Measurements from ENCODE around the gene S1PR1.

Gene S1PR1

GRCh38 chr1:101250222-101250621 lies 13.4 kb downstream of the S1PR1 start:
- no peak for DNase-seq

DNA sequence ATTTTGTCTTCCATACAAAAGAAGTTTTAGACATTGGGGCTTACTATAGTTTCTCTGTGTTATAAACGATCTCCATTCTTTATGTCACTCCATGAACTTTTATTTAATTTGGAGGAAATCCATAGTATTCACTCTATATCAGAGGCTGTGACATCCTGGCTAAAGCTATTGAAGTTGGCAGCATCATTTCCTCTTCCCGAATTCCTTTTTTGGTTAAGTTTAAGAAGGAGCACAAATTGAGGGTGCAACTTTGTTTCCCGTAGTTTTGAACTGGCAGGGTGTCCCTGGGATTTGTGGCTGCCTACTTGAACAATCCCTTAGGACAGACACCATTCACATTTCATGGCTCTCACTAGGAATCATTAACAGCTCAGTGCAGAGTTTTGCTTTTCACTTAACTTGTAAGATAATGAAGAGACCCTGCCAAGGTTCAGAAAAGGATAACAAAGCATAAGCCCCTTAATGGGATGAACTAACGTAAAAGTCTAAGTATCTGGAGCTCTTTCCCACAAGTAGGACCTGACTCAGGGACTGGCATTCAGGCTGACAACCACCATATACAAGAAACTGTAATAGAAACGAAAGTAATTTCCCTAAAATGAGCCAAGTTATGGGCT lies 13.9 kb downstream of the S1PR1 start:
- DNase-seq, result no peak

- DNase-seq, result no peak
These were observed 14.7 kb downstream of the S1PR1 start for GRCh38 chr1:101251504-101251903.

DNA sequence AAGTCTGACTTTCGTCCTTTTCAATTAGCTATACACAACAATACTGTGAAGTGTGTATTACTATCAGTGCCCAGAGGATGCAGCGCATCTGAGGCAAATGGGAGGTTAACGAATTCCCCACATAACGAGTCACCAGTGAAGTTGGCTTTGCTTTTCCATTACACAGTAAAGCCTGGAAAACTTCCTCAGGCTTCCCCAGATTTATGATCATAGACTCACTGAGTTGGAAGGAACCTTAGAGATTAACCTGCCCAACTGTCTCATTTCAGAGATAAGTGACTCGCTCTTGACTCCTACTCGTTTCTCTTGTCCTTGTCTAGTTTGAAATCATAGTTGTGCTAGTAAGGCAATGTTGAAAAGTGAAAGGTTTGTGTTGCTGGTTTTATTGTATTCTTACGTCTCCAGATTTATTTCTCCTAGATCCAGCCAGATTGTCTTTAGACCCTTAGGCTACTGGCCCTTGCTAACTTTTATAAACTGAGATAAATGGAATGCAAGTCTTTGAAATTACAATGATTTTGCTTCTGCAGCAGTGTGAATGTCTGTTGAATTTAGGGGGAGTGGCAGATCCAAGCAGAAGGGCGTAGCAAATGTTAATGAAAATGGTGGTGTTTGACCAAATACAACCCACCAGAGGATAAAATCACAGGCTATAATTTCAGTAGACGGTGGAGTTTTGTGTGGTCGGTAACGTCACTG lies 17.3 kb downstream of the S1PR1 start:
- peak; percentile 81 for DNase-seq

GRCh38 chr1:101257500-101258325 lies 20.9 kb downstream of the S1PR1 start:
- DNase-seq, result peak; percentile 58

DNA sequence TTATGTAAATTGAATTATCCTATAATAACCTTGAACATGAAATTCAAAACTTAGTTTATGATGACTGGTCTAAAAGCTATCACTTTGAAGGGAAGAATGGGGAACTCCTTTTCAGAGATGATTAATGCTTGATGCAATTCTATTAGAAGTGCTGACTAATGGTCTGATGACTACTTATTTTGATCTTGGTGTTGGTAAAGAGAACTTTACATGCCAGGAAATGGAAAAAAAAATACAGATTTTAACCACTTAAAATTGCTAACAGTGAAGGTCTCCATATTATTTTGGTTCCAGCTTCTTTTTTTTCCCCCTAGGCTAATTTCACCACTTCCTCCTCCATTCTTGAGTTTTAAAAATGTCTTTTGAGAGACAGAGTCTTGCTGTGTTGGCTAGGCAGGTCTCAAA lies 22.9 kb downstream of the S1PR1 start:
- DNase-seq, result peak; percentile 81

GRCh38 chr1:101260556-101261350 lies 23.9 kb downstream of the S1PR1 start:
- DNase-seq, result peak; percentile 47

GRCh38 chr1:101261623-101262022 lies 24.8 kb downstream of the S1PR1 start:
- DNase-seq, result no peak

- no peak for DNase-seq
These were observed 25.2 kb downstream of the S1PR1 start for GRCh38 chr1:101262060-101262459.

- DNase-seq, result no peak
These were observed 26.0 kb downstream of the S1PR1 start for GRCh38 chr1:101262630-101263348.

DNA sequence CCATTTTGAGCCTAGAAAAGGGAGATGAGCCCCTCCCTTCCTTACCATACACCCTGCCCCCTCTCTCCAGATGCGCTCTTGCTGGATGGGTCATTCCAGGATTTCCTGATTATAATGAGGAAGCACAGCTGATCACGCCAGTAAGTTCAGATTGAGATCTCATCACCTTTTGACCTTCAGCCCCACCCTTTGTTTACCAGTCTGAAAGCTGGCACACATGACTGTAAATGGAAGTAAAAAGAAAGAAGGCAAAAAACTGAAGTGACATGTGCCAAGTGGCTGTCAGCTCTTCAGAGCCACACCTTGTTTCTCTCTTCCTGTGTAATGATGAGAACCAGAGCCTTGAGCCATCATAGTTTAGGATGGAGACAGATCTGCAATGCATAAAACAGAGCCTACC lies 27.9 kb downstream of the S1PR1 start:
- no peak for DNase-seq

GRCh38 chr1:101265684-101266083 lies 28.9 kb downstream of the S1PR1 start:
- DNase-seq, result no peak

- no peak for DNase-seq
These were observed 30.3 kb downstream of the S1PR1 start for GRCh38 chr1:101267082-101267481.

- no peak for DNase-seq
These were observed 32.1 kb downstream of the S1PR1 start for GRCh38 chr1:101268893-101269292.

DNA sequence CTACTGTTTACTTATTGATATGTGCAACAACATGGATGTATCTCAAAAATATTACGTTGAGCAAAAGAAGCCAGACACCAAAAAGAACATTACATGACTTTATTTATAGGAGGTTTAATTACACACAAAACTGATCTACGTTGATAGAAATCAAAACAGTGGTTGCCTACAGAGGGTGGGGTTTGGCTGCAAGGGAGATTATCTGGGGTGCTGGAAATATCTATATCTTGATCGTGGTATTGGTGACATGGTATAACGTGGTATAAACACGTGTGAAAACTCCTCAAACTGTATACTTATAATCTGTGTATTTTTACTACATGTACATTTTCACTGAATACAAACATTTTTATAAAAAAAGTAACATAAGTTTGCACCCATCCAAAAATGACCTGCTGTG lies 38.9 kb downstream of the S1PR1 start:
- no peak for DNase-seq

- no peak for DNase-seq
These were observed 40.0 kb downstream of the S1PR1 start for GRCh38 chr1:101276818-101277217.

- DNase-seq, result no peak
These were observed 41.4 kb downstream of the S1PR1 start for GRCh38 chr1:101278238-101278637.

- no peak for DNase-seq
These were observed 42.0 kb downstream of the S1PR1 start for GRCh38 chr1:101278845-101279244.

DNA sequence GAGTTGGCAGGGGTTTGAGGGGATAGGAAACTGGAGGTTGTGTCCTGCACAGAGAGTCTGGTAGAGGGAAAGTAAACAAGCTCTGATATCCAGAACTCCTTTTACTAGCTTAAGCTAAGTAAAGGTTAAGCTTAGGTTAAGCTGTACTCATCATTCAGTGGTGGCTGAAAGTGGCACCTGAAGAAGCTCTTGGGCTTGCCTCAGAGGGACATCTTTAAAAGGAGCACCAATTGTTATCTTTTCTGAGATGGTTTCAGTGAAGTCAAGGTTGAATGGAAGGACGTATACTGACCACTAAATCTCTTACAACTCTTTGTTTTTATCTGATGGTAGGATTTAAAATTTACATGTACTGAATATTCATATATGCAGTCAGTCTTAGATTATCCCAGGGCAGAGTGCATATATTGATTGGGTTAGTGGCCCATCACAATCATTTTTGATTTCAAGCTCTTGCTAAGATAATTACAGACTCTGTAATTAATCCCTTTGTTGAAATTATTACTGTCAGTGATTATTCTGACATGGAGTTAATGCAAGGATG lies 43.3 kb downstream of the S1PR1 start:
- no peak for DNase-seq

- no peak for DNase-seq
These were observed 44.3 kb downstream of the S1PR1 start for GRCh38 chr1:101280942-101281654.

- no peak for DNase-seq
These were observed 44.9 kb downstream of the S1PR1 start for GRCh38 chr1:101281751-101282150.

Measured in EL (cell line).